ENCODE measurements around the gene CD248.

CD248 gene

GRCh38 chr11:66310324-66310723 is 6.5 kb downstream of the CD248 start:
- no peaks in the 10 kb centered on the region for H3K36me3 ChIP-seq
- TF ChIP-seq, protein P1, sequence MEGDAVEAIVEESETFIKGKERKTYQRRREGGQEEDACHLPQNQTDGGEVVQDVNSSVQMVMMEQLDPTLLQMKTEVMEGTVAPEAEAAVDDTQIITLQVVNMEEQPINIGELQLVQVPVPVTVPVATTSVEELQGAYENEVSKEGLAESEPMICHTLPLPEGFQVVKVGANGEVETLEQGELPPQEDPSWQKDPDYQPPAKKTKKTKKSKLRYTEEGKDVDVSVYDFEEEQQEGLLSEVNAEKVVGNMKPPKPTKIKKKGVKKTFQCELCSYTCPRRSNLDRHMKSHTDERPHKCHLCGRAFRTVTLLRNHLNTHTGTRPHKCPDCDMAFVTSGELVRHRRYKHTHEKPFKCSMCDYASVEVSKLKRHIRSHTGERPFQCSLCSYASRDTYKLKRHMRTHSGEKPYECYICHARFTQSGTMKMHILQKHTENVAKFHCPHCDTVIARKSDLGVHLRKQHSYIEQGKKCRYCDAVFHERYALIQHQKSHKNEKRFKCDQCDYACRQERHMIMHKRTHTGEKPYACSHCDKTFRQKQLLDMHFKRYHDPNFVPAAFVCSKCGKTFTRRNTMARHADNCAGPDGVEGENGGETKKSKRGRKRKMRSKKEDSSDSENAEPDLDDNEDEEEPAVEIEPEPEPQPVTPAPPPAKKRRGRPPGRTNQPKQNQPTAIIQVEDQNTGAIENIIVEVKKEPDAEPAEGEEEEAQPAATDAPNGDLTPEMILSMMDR (IDR thresholded peaks at IDR 0.05) = no peak
- H3K27ac ChIP-seq = no peak overlapping the region
- DNase-seq = no peak
- peaks cover 0 to 16% of the 10 kb centered on the region in 2 donors for H3K27me3 ChIP-seq
- no peak overlapping the region for H3K4me3 ChIP-seq
- intact Hi-C loops (cut with DNase I; ENCODE audit: low total_unique reads) = loop anchor here (1.0 to 5.0 kb wide), 3 partner anchors 18 to 77 kb away; partner anchors contain the start of genes B4GAT1 and BRMS1
- no peaks in the 10 kb centered on the region for H3K9me3 ChIP-seq
- peaks cover 0 to 16% (median 10%) of the 10 kb centered on the region in 4 donors for H3K4me1 ChIP-seq

- peaks cover 0 to 16% (median 10%) of the 10 kb centered on the region in 4 donors for H3K4me1 ChIP-seq
- H3K4me3 ChIP-seq = no peak overlapping the region
- H3K27ac ChIP-seq = no peak overlapping the region
- no peak for DNase-seq
- H3K36me3 ChIP-seq = no peaks in the 10 kb centered on the region
- H3K27me3 ChIP-seq = peaks cover 0 to 8% of the 10 kb centered on the region in 2 donors
- intact Hi-C loops (cut with DNase I; ENCODE audit: low total_unique reads) = no loop called here
- TF ChIP-seq, protein P1 (IDR thresholded peaks at IDR 0.05) = no peak
- no peaks in the 10 kb centered on the region for H3K9me3 ChIP-seq
Observed at GRCh38 chr11:66309475-66309874, 7.4 kb downstream of the CD248 start.

GRCh38 chr11:66302656-66303055 is 14.2 kb downstream of the CD248 start:
- no peak for DNase-seq
- Histone ChIP-seq H3K4me3 (no peak overlapping the region), H3K27ac (no peak overlapping the region), H3K9me3 (no peaks in the 10 kb centered on the region), H3K4me1 (no peaks in the 10 kb centered on the region), H3K36me3 (no peaks in the 10 kb centered on the region), H3K27me3 (no peaks in the 10 kb centered on the region)
- intact Hi-C loops (cut with DNase I; ENCODE audit: low total_unique reads) = no loop called here
- TF ChIP-seq, protein P1 (IDR thresholded peaks at IDR 0.05) = no peak

- Histone ChIP-seq H3K27me3 (peaks cover 0 to 33% of the 10 kb centered on the region in 2 donors), H3K9me3 (no peaks in the 10 kb centered on the region), H3K4me1 (no peaks in the 10 kb centered on the region), H3K27ac (no peak overlapping the region), H3K4me3 (no peak overlapping the region), H3K36me3 (no peaks in the 10 kb centered on the region)
- TF ChIP-seq, protein P1 (IDR thresholded peaks at IDR 0.05) = no peak
- intact Hi-C loops (cut with DNase I; ENCODE audit: low total_unique reads) = no loop called here
- no peak for DNase-seq
Observed at GRCh38 chr11:66299186-66299585, 17.7 kb downstream of the CD248 start.

GRCh38 chr11:66297610-66298009 is 19.2 kb downstream of the CD248 start:
- Histone ChIP-seq H3K36me3 (no peaks in the 10 kb centered on the region), H3K27ac (no peak overlapping the region), H3K4me3 (no peak overlapping the region), H3K9me3 (no peaks in the 10 kb centered on the region), H3K27me3 (peaks cover 0 to 48% of the 10 kb centered on the region in 2 donors), H3K4me1 (no peaks in the 10 kb centered on the region)
- TF ChIP-seq, protein P1 (IDR thresholded peaks at IDR 0.05) = no peak
- DNase-seq = no peak
- intact Hi-C loops (cut with DNase I; ENCODE audit: low total_unique reads) = no loop called here

Measured in tibial artery (tissue), 4 donors.